ENCODE measurements around the gene RPF1. TPM values are rescaled to one million over a fixed set of nuclear protein-coding genes. Genes with fewer than 3 reads are reported as not detected.

The RPF1 gene
- total and polyA plus RNA-seq, 4 experiments from 2014 or later: 41.7 to 77.1 (median 51.1) TPM

GRCh38 chr1:84462118-84462517, 16.9 kb upstream of the RPF1 start:
- no peak overlapping the region for H3K27ac Mint-ChIP-seq
- Histone ChIP-seq H3K36me3 (ENCODE audit: insufficient read depth, low read length) (no peaks in the 10 kb centered on the region), H3K4me3 (ENCODE audit: low read length in 2 of 2) (no peak overlapping the region), H3K4me1 (ENCODE audit: insufficient read depth, low read length) (no peaks in the 10 kb centered on the region), H3K27ac (ENCODE audit: low read depth, low read length) (no peak overlapping the region), H3K9me3 (ENCODE audit: control insufficient read depth in 1 of 2, low read length in 2 of 2) (no peaks in the 10 kb centered on the region), H3K27me3 (ENCODE audit: insufficient read depth, low read length) (no peaks in the 10 kb centered on the region)
- ChIA-PET POLR2A (ENCODE audit: partially characterized antibody) (interaction anchor here (0.6 kb wide), 1 partner anchor 401 kb away, joined by 3 read pairs; no protein-coding TSS in a partner anchor), CTCF (ENCODE audit: partially characterized antibody) (no interaction called here)
- H3K4me1 Mint-ChIP-seq: no peaks in the 10 kb centered on the region
- H3K27me3 Mint-ChIP-seq: peaks cover 18 to 23% of the 10 kb centered on the region in 2 donors
- intact Hi-C loops (cut with micrococcal nuclease): no loop called here
- H3K36me3 Mint-ChIP-seq: no peaks in the 10 kb centered on the region
- H3K4me3 Mint-ChIP-seq: no peak overlapping the region
- DNase-seq: no peak
- peaks cover 0 to 2% (median 0%) of the 10 kb centered on the region in 8 donors for H3K9me3 Mint-ChIP-seq

GRCh38 chr1:84467298-84467697, 11.8 kb upstream of the RPF1 start:
- H3K36me3 Mint-ChIP-seq: no peaks in the 10 kb centered on the region
- DNase-seq: no peak
- Histone ChIP-seq H3K9me3 (ENCODE audit: control insufficient read depth in 1 of 2, low read length in 2 of 2) (no peaks in the 10 kb centered on the region), H3K27me3 (ENCODE audit: insufficient read depth, low read length) (peaks cover 8% of the 10 kb centered on the region), H3K36me3 (ENCODE audit: insufficient read depth, low read length) (no peaks in the 10 kb centered on the region), H3K4me1 (ENCODE audit: insufficient read depth, low read length) (no peaks in the 10 kb centered on the region), H3K27ac (ENCODE audit: low read depth, low read length) (no peak overlapping the region), H3K4me3 (ENCODE audit: low read length in 2 of 2) (no peak overlapping the region)
- H3K27me3 Mint-ChIP-seq: peaks cover 33 to 40% of the 10 kb centered on the region in 2 donors
- ChIA-PET CTCF (ENCODE audit: partially characterized antibody) (no interaction called here), POLR2A (ENCODE audit: partially characterized antibody) (no interaction called here)
- H3K27ac Mint-ChIP-seq: no peak overlapping the region
- no peaks in the 10 kb centered on the region for H3K4me1 Mint-ChIP-seq
- intact Hi-C loops (cut with micrococcal nuclease): no loop called here
- H3K9me3 Mint-ChIP-seq: no peaks in the 10 kb centered on the region
- H3K4me3 Mint-ChIP-seq: no peak overlapping the region

DNA sequence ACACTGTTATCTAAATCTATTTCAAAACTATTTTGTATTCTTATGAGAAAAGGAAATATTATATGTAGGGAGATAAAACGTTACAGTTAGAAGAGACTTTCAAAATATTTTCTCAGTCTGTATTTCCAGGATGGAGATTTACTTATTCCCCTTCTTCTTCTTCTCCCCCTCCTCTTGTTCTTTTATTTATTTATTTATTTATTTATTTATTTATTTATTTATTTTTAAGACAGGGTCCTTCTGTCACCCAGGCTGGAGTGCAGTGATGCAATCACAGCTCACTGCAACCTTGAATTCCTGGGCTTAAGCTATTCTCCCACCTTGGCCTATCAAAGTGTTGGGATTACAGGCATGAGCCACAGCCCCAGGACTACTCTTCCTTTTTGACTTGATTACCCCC, 2.8 kb upstream of the RPF1 start:
- DNase-seq: no peak
- Histone ChIP-seq H3K27ac (ENCODE audit: low read depth, low read length) (no peak overlapping the region), H3K27me3 (ENCODE audit: insufficient read depth, low read length) (peaks cover 8% of the 10 kb centered on the region), H3K36me3 (ENCODE audit: insufficient read depth, low read length) (no peaks in the 10 kb centered on the region), H3K4me3 (ENCODE audit: low read length in 2 of 2) (no peak overlapping the region), H3K9me3 (ENCODE audit: control insufficient read depth in 1 of 2, low read length in 2 of 2) (no peaks in the 10 kb centered on the region), H3K4me1 (ENCODE audit: insufficient read depth, low read length) (peaks cover 18% of the 10 kb centered on the region)
- Mint-ChIP-seq H3K4me3 (no peak overlapping the region), H3K27ac (no peak overlapping the region), H3K4me1 (peaks cover 13 to 28% (median 21%) of the 10 kb centered on the region in 4 donors), H3K27me3 (peaks cover 28 to 38% of the 10 kb centered on the region in 2 donors), H3K9me3 (peaks cover 0 to 11% (median 6%) of the 10 kb centered on the region in 8 donors), H3K36me3 (peaks cover 9 to 17% of the 10 kb centered on the region in 2 donors)
- CTCF ChIA-PET (ENCODE audit: partially characterized antibody): interaction anchor here (1.0 kb wide), 1 partner anchor 12 kb away, joined by 3 read pairs; no protein-coding TSS in a partner anchor
- POLR2A ChIA-PET (ENCODE audit: partially characterized antibody): no interaction called here
- intact Hi-C loops (cut with micrococcal nuclease): no loop called here

DNA sequence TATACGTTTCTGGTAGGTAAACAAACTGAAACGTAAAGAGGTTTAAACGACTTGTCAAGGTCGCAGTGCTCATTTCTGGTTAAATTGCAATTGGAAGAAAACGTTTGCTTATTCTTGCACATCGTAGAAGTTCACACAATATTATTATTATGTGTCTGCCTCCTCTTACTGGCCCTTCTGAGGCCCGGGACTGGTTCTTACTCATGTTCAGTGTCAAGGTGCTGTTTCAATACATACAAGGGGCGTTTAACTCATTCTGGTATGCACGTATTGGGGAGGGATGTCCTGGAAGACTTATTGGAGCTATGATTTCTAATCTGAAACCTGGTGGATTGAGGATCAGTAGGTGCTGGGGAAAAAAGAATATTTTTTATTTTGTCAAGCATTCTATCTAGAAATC, 932 bp downstream of the RPF1 start:
- Mint-ChIP-seq H3K4me3 (peak overlapping the region; percentile 96 to 100 (median 99)), H3K27me3 (peaks cover 7 to 15% of the 10 kb centered on the region in 2 donors), H3K9me3 (peaks cover 0 to 11% (median 6%) of the 10 kb centered on the region in 8 donors), H3K36me3 (peaks cover 29 to 46% of the 10 kb centered on the region in 2 donors), H3K4me1 (peaks cover 33 to 57% (median 42%) of the 10 kb centered on the region in 4 donors), H3K27ac (peak overlapping the region; percentile 96 to 99 (median 98))
- Histone ChIP-seq H3K27ac (ENCODE audit: low read depth, low read length) (peak overlapping the region; percentile 65), H3K9me3 (ENCODE audit: control insufficient read depth in 1 of 2, low read length in 2 of 2) (no peaks in the 10 kb centered on the region), H3K4me3 (ENCODE audit: low read length in 2 of 2) (peak overlapping the region; percentile 93), H3K36me3 (ENCODE audit: insufficient read depth, low read length) (peaks cover 11% of the 10 kb centered on the region), H3K4me1 (ENCODE audit: insufficient read depth, low read length) (peaks cover 43% of the 10 kb centered on the region), H3K27me3 (ENCODE audit: insufficient read depth, low read length) (no peaks in the 10 kb centered on the region)
- intact Hi-C loops (cut with micrococcal nuclease): loop anchor here (1.0 kb wide), 5 partner anchors 26 to 336 kb away; partner anchors contain the start of genes CTBS, GNG5, PRKACB and SPATA1
- no peak for DNase-seq
- POLR2A ChIA-PET (ENCODE audit: partially characterized antibody): interaction anchor here (1.2 to 4.7 kb wide), 7 partner anchors 12 to 335 kb away, joined by 3 to 68 read pairs (median 17); partner anchors contain the start of genes CTBS, GNG5, PRKACB and SPATA1
- CTCF ChIA-PET (ENCODE audit: partially characterized antibody): interaction anchor here (0.8 to 3.4 kb wide), 11 partner anchors 10 to 292 kb away, joined by 3 to 24 read pairs (median 5); partner anchors contain the start of genes GNG5 and SPATA1

DNA sequence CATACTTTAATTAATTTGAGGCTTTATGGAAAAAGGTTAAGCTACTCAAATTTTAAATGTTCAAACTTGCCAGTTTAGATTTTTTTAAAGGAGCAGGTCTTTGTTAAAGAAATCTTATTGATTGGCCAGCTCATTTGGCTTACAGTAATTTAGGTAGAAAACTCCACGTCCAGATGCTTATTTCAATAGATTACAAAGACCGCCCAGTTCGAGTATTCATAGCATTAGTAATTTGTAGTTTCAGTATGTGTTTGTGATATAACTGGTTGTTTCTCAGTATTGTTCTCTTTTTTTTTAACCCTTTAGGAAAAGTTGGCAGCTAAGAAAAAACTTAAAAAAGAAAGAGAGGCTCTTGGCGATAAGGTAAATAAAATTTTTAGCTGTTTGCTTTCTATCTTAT, 1.6 kb downstream of the RPF1 start:
- Mint-ChIP-seq H3K27ac (peak overlapping the region in 1 of 7 donors; percentile 96), H3K27me3 (peaks cover 7 to 13% of the 10 kb centered on the region in 2 donors), H3K4me1 (peaks cover 35 to 59% (median 43%) of the 10 kb centered on the region in 4 donors), H3K36me3 (peaks cover 31 to 50% of the 10 kb centered on the region in 2 donors), H3K9me3 (peaks cover 0 to 11% (median 6%) of the 10 kb centered on the region in 8 donors), H3K4me3 (peak overlapping the region; percentile 42 to 99 (median 67))
- no peak for DNase-seq
- no peaks in the 10 kb centered on the region for H3K9me3 ChIP-seq (ENCODE audit: control insufficient read depth in 1 of 2, low read length in 2 of 2)
- H3K4me1 ChIP-seq (ENCODE audit: insufficient read depth, low read length): peaks cover 43% of the 10 kb centered on the region
- H3K4me3 ChIP-seq (ENCODE audit: low read length in 2 of 2): no peak overlapping the region
- H3K27ac ChIP-seq (ENCODE audit: low read depth, low read length): no peak overlapping the region
- intact Hi-C loops (cut with micrococcal nuclease): no loop called here
- POLR2A ChIA-PET (ENCODE audit: partially characterized antibody): interaction anchor here (0.8 to 4.7 kb wide), 7 partner anchors 17 to 336 kb away, joined by 3 to 68 read pairs (median 17); partner anchors contain the start of genes CTBS, GNG5, PRKACB and SPATA1
- CTCF ChIA-PET (ENCODE audit: partially characterized antibody): interaction anchor here (0.9 to 3.4 kb wide), 10 partner anchors 9 to 336 kb away, joined by 3 to 24 read pairs (median 6); partner anchors contain the start of genes GNG5, PRKACB and SPATA1
- H3K36me3 ChIP-seq (ENCODE audit: insufficient read depth, low read length): peaks cover 11% of the 10 kb centered on the region
- H3K27me3 ChIP-seq (ENCODE audit: insufficient read depth, low read length): no peaks in the 10 kb centered on the region

DNA sequence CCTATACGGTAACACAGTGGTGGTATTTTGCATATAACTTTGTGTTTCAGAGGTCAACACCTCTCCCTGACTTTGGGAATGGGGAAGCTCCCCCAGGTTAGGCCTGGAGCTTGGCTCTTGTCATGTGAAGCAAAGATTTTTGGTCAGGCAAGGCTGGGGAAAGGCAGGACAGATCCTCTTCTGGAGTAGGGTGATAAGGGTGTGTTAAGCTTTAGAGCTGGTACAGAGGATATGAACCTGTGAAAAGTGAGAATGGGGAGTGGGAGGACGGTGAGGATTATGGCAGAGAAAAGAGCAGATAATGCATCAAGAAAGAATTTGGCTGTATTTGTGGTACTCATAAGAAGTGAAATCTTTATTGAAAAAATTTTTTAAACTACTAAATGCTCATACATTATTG, 2.3 kb downstream of the RPF1 start:
- peak overlapping the region in 3 of 7 donors; percentile 23 to 72 (median 63) for H3K27ac Mint-ChIP-seq
- intact Hi-C loops (cut with micrococcal nuclease): no loop called here
- H3K4me3 ChIP-seq (ENCODE audit: low read length in 2 of 2): no peak overlapping the region

DNA sequence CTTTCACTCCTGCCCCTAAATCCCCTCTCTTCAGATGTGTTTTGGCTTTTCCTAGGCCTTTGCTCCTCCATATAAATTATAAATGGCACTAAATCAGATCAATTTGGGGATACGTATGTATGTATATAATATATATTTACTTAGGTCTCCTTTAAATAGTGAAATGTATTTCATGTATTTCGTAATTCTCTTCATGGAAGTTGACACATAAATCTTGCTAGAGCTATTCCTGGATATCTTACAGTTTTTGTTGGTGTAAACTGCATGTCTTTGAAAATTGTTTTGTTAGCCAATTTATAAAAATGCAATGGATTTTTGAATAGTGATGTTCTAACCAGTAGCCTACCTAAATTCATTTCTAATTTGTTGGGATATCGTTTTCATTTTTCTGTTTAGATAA, 9.0 kb downstream of the RPF1 start:
- Mint-ChIP-seq H3K27me3 (no peaks in the 10 kb centered on the region), H3K4me3 (no peak overlapping the region), H3K9me3 (no peaks in the 10 kb centered on the region), H3K4me1 (peaks cover 24 to 49% (median 37%) of the 10 kb centered on the region in 4 donors), H3K36me3 (peaks cover 45 to 77% of the 10 kb centered on the region in 2 donors), H3K27ac (no peak overlapping the region)
- Histone ChIP-seq H3K4me1 (ENCODE audit: insufficient read depth, low read length) (peaks cover 22% of the 10 kb centered on the region), H3K9me3 (ENCODE audit: control insufficient read depth in 1 of 2, low read length in 2 of 2) (no peaks in the 10 kb centered on the region), H3K27ac (ENCODE audit: low read depth, low read length) (no peak overlapping the region), H3K4me3 (ENCODE audit: low read length in 2 of 2) (no peak overlapping the region), H3K27me3 (ENCODE audit: insufficient read depth, low read length) (no peaks in the 10 kb centered on the region), H3K36me3 (ENCODE audit: insufficient read depth, low read length) (peaks cover 41% of the 10 kb centered on the region)
- intact Hi-C loops (cut with micrococcal nuclease): no loop called here
- POLR2A ChIA-PET (ENCODE audit: partially characterized antibody): no interaction called here
- DNase-seq: no peak
- CTCF ChIA-PET (ENCODE audit: partially characterized antibody): no interaction called here

More for the DNA sequence above, 2.3 kb downstream of the RPF1 start:
- H3K27me3 Mint-ChIP-seq: peaks cover 5 to 8% of the 10 kb centered on the region in 2 donors
- Histone ChIP-seq H3K4me1 (ENCODE audit: insufficient read depth, low read length) (peaks cover 43% of the 10 kb centered on the region), H3K9me3 (ENCODE audit: control insufficient read depth in 1 of 2, low read length in 2 of 2) (no peaks in the 10 kb centered on the region), H3K27ac (ENCODE audit: low read depth, low read length) (no peak overlapping the region), H3K27me3 (ENCODE audit: insufficient read depth, low read length) (no peaks in the 10 kb centered on the region), H3K36me3 (ENCODE audit: insufficient read depth, low read length) (peaks cover 11% of the 10 kb centered on the region)
- H3K4me1 Mint-ChIP-seq: peaks cover 40 to 66% (median 48%) of the 10 kb centered on the region in 4 donors
- ChIA-PET CTCF (ENCODE audit: partially characterized antibody) (interaction anchor here (1.2 to 3.4 kb wide), 5 partner anchors 39 to 291 kb away, joined by 3 to 24 read pairs (median 10); no protein-coding TSS in a partner anchor), POLR2A (ENCODE audit: partially characterized antibody) (interaction anchor here (0.8 to 4.7 kb wide), 4 partner anchors 23 to 337 kb away, joined by 4 to 68 read pairs (median 40); partner anchors contain the start of genes CTBS, GNG5, PRKACB and SPATA1)
- H3K36me3 Mint-ChIP-seq: peaks cover 37 to 56% of the 10 kb centered on the region in 2 donors
- no peak for DNase-seq
- H3K9me3 Mint-ChIP-seq: peaks cover 0 to 11% (median 6%) of the 10 kb centered on the region in 8 donors
- H3K4me3 Mint-ChIP-seq: peak overlapping the region; percentile 2 to 78 (median 64)
